IPS-NIHi7 (cell line): ENCODE data around the gene GAK.

ENCODE experiments used
- DNase-seq: peaks from one replicate; pipeline ENCODE4 v3.0.0; 2012; ENCODE audit warnings: mixed read lengths; ENCODE audit errors: extremely low spot score

The GAK gene

DNA sequence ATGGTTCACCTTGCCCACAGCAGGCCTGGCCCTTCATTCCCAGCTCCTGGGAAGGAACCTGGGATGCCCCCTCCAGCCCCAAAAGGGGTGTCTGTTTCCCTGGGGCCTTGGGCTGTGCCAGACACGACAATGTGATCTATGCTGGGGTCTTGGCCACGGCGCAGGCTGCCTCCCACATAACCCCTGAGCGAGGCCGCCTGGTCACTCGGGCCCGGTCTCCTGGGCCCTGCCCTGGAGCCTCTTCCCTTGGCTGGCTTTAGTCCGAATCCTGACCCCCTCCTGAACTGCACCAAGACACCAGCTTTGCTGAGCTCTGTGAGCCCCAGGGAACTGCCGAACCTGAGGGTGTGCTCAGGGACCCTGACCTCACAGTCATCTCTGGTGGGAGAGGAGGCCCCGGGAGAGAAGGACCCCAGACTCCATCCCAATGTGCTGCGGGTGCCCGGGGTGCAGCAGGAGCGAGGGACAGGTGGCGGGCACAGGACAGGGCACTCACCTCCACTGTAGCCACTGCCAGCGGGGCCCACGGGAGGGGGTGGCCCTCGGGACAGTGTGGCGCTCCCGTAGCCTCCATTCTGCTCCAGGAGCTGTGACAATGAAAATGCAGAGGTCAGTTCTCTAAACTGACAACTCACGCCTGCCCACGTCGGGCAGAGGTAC is 42.0 kb downstream of the GAK start:
- no peak for DNase-seq

DNA sequence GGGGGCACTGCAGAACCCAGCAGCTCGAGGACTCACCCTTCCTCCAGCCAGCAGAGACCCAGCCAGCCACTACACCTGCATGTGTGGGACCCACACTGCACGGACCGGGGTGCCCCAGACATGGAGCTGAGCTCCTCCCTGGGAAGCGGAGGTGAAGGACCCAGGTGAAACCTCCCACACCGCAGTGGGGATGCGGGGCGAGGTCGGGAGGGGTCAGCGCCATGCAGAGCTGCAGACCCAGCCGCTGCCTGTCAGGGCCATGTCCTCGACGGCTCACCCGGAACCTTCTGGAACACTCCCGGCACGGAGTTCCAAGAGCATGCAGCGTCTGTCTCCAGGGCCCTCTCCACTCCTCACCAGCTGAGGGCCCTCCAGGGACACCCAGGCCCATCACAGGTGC is 42.6 kb downstream of the GAK start:
- no peak for DNase-seq

DNA sequence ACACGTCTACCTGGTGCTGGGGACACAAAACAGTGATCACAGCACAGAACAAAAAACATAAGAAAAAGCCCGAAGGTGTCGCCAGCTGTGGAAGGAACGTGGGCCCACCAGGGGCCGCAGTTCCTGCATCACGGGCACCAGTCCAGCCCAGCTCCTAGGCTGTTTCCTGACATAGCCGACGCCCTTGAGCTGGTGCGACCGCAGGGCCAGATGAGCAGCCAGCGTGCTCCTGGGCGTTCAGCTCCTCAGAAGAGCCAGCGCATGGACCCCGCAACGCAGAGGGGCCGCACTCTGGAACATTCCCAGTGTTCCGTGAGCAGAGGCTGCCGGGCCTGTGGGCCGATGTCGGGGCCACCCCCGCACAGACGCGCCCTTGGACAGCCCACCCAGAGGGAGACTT is 44.1 kb downstream of the GAK start:
- DNase-seq: no peak

DNA sequence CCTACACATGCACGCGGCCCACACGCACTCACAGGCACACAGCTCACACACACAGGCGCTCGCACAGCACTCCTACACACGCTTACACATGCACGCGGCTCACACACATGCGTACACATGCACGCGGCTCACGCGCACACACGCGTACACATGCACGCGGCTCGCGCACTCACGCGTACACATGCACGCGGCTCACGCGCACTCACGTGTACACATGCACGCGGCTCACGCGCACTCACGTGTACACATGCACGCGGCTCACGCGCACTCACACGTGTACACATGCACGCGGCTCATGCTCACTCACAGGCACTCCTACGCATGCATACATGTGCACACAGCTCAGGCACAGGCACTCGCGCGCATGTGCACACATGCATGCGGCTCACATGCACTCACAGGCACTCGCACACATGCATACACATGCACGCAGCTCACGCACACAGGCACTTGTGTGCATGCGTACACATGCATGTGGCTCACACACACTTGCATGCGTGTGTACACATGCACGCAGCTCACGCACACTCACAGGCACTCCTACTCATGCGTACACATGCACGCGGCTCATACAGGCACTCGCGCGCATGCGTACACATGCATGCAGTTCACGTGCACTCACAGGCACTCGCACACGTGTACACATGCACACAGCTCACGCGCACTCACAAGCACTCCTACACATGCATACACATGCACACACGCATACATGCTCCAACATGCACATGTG is 44.9 kb downstream of the GAK start:
- DNase-seq: no peak

- DNase-seq: no peak
Measured at GRCh38 chr4:886244-886643, 45.9 kb downstream of the GAK start.

- no peak for DNase-seq
Measured at GRCh38 chr4:885353-885752, 46.8 kb downstream of the GAK start.

- no peak for DNase-seq
Measured at GRCh38 chr4:884896-885295, 47.2 kb downstream of the GAK start.

- no peak for DNase-seq
Measured at GRCh38 chr4:884259-884658, 47.9 kb downstream of the GAK start.

- DNase-seq: no peak
Measured at GRCh38 chr4:883377-884095, 48.6 kb downstream of the GAK start.

- no peak for DNase-seq
Measured at GRCh38 chr4:882646-883045, 49.5 kb downstream of the GAK start.

DNA sequence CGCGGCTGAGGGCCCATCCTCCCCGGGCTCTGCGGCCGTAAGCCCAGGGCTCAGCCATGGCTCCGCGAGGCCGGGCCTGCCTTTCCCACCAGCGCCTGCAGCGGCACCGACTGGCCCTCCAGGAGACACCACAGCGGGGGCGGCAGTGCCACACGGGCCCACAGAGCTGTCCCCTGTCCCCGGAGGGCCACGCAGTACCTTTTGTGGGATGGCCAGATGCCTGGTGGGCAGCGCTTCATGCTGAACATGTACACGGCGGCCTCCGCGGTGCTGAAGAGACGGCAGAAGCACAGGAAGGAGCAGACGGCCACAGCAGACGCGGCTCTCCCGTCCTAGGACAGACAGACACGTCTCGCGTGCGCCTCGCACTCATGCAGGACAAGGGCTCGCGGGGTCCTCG is 50.4 kb downstream of the GAK start:
- DNase-seq: no peak

- no peak for DNase-seq
Measured at GRCh38 chr4:880684-881405, 51.3 kb downstream of the GAK start.

- no peak for DNase-seq
Measured at GRCh38 chr4:879729-880077, 52.4 kb downstream of the GAK start.

DNA sequence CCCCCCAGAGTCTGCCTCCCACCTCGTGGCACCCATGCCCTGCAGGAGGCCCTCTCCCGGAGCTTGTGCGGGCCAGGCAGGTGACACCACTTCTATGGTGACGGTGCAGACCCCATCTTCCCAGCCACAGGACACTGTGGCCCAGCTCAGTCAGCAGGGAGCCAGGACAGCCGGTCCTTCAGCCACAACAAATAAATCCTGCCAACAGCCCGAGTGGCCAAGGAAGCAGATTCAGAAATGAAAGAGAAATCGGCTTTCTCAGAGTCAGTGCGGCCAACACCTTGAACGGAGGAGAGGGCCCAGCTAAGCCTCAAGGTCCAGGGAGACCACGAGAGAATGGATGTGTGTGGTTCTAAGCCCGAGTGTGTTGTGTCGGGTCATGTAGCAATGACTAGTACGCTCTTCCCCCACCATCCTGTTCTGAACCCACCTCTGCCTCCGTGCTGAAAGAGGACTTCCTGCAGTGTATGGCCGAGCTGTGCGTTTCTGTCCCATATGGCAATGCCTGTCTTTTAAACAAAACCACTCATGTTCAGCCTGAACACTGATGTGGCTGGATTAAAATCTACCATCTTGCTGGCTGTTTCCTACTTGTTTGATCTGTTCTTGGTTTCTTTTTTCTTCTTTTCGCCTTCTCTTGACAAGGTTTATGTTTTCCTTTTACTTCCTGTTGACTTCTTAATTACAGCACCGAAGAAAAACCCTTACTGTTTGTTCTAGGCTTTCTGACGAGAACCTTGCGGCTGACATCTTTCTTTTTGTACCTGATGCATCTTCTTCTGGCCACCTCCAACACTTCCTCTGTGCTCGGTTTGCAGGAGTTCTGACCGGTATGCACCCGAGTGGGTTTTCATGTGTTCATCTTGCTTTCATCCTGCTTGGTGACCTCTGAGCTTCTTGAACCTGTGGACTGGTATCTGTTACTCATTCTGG is 53.1 kb downstream of the GAK start:
- DNase-seq: no peak

GRCh38 chr4:877502-877901 is 54.6 kb downstream of the GAK start:
- no peak for DNase-seq

GRCh38 chr4:876780-877179 is 55.3 kb downstream of the GAK start:
- peak; percentile 78 for DNase-seq

GRCh38 chr4:875818-876423 is 56.2 kb downstream of the GAK start:
- no peak for DNase-seq

GRCh38 chr4:874971-875817 is 56.9 kb downstream of the GAK start:
- DNase-seq: no peak

DNA sequence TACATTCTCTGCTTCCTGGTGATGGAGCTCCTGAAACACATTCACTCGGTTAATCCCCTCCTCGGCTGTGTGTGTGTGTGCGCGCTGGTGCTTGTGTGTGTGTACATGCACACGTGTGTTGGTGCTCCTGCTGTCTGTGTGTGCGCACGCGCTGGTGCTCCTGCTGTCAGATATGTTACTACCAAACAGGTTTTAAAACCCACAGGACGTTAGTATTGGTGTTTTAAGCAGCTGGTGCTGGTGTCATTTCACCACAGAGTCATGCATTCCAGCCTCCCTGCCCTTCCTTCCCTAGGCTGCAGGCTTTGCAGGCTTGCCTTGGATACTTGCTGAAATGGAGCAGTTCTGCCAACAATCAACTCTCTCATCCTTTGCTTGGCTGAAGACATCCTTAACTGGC is 58.1 kb downstream of the GAK start:
- no peak for DNase-seq
